SK-N-SH treated with all-trans-retinoic acid at 6 μM for 48 hours (cell line): ENCODE results near the gene ROBO2.

Experiments
- ARNTL ChIP-seq: fragments of 450-650 bp; formaldehyde crosslinking; IDR thresholded peaks from 2 replicates; pipeline ENCODE4 v1.5.0; 2020; ENCODE audit warnings: low read depth, mild to moderate bottlenecking, moderate library complexity, borderline replicate concordance
- ISL1 ChIP-seq: fragments of 250-450 bp; sonication (Bioruptor Pico); IDR thresholded peaks from 2 replicates; pipeline ENCODE4 v2.1.2; 2022; ENCODE audit warnings: mild to moderate bottlenecking, moderate library complexity
- OSR1 ChIP-seq: fragments of 250-450 bp; sonication (Bioruptor Pico); IDR thresholded peaks from 2 replicates; pipeline ENCODE4 v1.8.0; 2022; ENCODE audit warnings: moderate library complexity, mild to moderate bottlenecking, inconsistent platforms
- PPARA ChIP-seq: fragments of 250-450 bp; sonication (Bioruptor Pico); IDR thresholded peaks from 2 replicates; pipeline ENCODE4 v1.5.0; 2020; ENCODE audit warnings: mild to moderate bottlenecking, borderline replicate concordance
- ZFP30 ChIP-seq: fragments of 450-650 bp; formaldehyde crosslinking; IDR thresholded peaks from 2 replicates; pipeline ENCODE4 v1.5.0; 2022; ENCODE audit warnings: mild to moderate bottlenecking, moderate library complexity
- ZNF70 ChIP-seq: fragments of 450-650 bp; formaldehyde crosslinking; IDR thresholded peaks from 2 replicates; pipeline ENCODE4 v1.5.0; 2020; ENCODE audit warnings: mild to moderate bottlenecking, moderate library complexity
- TF ChIP-seq, protein P1 (sequence below): fragments of 250-450 bp; sonication (Bioruptor Pico); IDR thresholded peaks from 2 replicates; pipeline ENCODE4 v1.8.0; 2020; ENCODE audit warnings: mild to moderate bottlenecking, moderate library complexity, borderline replicate concordance

- TF ChIP-seq PPARA (CRISPR knock-in tag), result no peak
- no peak for TF ChIP-seq OSR1 (CRISPR knock-in tag)
- TF ChIP-seq, protein P1, sequence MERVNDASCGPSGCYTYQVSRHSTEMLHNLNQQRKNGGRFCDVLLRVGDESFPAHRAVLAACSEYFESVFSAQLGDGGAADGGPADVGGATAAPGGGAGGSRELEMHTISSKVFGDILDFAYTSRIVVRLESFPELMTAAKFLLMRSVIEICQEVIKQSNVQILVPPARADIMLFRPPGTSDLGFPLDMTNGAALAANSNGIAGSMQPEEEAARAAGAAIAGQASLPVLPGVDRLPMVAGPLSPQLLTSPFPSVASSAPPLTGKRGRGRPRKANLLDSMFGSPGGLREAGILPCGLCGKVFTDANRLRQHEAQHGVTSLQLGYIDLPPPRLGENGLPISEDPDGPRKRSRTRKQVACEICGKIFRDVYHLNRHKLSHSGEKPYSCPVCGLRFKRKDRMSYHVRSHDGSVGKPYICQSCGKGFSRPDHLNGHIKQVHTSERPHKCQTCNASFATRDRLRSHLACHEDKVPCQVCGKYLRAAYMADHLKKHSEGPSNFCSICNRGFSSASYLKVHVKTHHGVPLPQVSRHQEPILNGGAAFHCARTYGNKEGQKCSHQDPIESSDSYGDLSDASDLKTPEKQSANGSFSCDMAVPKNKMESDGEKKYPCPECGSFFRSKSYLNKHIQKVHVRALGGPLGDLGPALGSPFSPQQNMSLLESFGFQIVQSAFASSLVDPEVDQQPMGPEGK (CRISPR knock-in tag), result no peak
- no peak for TF ChIP-seq ZNF70
- no peak for TF ChIP-seq ISL1 (CRISPR knock-in tag)
- no peak for TF ChIP-seq ARNTL (CRISPR knock-in tag)
- TF ChIP-seq ZFP30, result no peak
Measured at GRCh38 chr3:77071809-77072208, 31.9 kb downstream of the ROBO2 start.
